HG03460 (cell line): ENCODE measurements around the gene CDC42BPA.
"Not testable (repeated sequence)": the region's sequence is repeated elsewhere in the genome, so short reads cannot be mapped to it uniquely, and the experiment has no call there.

ENCODE experiments used
- ATAC-seq: cut with Tn5 transposase; IDR thresholded peaks from one replicate; pipeline ENCODE4 v1.9.1; 2021; ENCODE audit not compliant: unreplicated experiment

CDC42BPA gene

DNA sequence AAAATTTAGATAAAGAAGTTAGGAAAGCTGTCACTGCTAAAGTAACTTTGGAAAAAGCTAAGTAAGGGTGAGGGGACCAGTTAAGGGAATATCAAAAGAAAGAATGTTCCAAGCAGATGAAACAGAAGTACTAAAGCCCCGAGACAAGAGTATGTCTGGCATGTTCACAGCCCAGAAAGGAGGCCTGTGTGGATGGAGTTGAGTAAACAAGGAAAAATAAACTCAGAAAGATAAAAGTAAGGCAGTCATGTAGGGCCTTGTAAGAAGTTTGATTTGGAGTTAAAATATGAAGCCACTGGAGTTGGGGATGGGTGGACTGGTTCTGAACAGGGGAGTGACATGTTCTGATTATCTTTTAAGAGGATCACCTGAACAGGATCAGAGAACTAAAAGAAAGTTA, 177.9 kb downstream of the CDC42BPA start:
- ATAC-seq, result no peak

DNA sequence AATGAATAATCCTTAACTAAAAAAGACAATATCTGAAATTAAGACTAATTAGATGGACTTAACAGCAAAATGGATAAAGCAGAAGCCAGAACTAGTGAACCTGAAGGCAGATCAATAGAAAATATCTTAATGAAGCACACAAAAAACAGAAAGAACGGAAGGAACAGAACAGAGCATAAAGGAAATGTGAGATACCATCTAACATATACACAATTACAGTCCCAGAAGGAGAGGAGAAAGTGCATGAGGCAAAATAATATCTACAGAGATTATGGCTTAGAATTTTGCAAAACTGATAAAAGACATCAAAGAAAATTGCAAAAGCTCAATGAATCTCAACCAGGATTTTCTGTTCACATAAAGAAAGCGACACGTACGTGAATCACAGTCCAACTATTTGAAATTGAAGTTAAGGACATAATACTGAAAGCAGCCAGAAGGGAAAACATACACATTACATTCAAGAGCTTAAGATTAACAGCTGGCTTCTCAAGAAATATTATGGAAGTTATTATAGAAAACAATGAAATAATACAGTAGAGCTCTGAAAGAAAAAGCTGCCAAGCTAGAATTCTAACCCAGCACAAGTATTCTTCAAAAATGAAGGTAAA, 182.0 kb downstream of the CDC42BPA start:
- no peak for ATAC-seq

DNA sequence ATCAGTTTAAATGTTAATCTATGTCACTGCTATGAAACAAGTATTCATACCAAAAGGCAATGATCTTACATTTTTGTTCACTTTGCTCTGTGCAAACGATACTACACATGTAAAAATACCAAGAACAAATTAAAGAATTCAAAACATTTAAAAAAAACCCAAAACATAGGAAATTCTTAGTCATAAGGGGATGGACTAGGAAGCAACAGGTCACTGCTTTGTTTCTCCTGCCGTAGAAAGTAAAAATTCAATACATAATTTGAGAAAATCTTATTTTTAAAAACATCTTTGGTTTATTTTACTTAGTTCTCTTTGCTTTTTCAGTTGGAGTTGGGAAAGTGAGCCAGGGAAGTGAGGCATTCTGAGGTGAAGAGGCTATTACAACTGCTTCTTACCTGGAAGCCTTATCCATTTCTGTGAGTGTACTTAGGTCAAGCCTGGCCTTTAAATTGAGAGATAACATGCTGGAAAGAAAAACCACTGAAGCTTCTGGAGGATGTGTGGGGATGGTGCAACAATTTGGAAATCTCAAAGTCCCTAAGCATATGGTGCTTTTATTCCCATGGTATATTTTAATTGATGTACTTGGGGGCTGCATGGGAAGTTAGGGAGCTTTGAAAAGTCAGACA, 183.5 kb downstream of the CDC42BPA start:
- ATAC-seq, result no peak

DNA sequence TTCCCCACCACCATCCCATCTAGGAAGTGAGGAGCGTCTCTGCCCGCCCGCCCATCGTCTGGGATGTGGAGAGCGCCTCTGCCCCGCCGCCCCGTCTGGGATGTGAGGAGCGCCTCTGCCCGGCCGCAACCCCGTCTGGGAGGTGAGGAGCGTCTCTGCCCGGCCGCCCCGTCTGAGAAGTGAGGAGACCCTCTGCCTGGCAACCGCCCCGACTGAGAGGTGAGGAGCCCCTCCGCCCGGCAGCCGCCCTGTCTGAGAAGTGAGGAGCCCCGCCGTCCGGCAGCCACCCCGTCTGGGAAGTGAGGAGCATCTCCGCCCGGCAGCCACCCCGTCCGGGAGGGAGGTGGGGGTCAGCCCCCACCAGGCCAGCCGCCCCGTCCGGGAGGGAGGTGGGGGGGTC, 185.6 kb downstream of the CDC42BPA start:
- ATAC-seq, result not testable (repeated sequence)

GRCh38 chr1:227131193-227131592, 187.1 kb downstream of the CDC42BPA start:
- no peak for ATAC-seq

DNA sequence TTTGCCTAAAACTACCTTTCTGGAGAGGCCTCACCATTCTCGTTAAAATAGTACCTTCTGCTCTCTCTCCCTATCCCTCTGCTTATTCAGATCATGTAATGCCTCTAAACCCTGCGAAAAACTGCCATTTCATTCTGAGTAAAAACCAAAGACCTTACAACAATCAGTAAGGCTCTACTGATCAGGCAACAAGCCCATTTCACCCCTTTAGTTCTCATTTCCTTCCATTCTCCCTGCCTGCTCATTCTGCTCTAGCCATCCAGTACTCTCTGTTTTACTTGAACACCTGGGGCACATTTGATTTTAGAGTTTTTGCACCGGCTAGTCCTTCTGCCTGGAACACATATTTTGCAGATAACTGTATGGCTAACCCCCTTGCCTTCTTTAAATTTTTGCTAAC, 190.4 kb downstream of the CDC42BPA start:
- ATAC-seq, result no peak

- ATAC-seq, result no peak
Observed at GRCh38 chr1:227125929-227126545, 192.3 kb downstream of the CDC42BPA start.

- ATAC-seq, result no peak
Observed at GRCh38 chr1:227124473-227124872, 193.8 kb downstream of the CDC42BPA start.

DNA sequence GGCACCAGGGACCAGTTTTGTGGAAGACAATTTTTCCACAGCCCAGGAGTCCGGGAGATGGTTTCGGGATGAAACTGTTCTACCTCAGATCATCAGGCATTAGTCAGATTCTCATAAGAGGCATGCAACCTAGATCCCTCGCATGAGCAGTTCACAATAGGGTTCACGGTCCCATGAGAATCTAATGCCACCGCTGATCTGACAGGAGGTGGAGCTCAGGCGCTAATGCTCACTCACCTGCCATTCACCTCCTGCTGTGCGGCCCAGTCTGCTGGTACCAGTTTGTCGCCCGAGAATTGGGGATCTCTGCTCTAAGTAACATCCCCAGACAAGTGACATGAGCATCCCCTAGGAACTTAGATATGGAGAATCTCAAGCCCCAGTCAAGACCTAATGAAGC, 197.5 kb downstream of the CDC42BPA start:
- no peak for ATAC-seq

GRCh38 chr1:227112538-227112937, 205.8 kb downstream of the CDC42BPA start:
- ATAC-seq, result no peak

DNA sequence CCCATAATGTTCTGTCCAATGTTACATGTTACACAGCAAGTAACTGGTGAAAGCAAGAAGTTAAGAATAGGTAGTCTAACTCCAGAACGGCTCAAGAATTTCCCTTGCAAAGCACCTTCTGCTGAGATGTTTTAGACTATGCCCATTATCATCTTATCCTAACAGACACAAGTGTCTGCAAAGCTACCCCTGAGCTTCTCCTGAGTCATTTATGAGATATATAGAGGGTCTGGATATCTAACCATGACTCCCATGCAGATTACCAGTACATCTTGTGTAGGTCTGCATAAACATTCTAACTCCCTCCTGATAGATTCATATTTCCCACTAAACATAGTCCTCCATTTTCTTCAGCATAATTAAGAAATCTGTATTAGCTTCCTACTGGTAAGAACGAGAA, 206.5 kb downstream of the CDC42BPA start:
- ATAC-seq, result no peak

GRCh38 chr1:227105291-227105690, 213.0 kb downstream of the CDC42BPA start:
- ATAC-seq, result not testable (repeated sequence)

DNA sequence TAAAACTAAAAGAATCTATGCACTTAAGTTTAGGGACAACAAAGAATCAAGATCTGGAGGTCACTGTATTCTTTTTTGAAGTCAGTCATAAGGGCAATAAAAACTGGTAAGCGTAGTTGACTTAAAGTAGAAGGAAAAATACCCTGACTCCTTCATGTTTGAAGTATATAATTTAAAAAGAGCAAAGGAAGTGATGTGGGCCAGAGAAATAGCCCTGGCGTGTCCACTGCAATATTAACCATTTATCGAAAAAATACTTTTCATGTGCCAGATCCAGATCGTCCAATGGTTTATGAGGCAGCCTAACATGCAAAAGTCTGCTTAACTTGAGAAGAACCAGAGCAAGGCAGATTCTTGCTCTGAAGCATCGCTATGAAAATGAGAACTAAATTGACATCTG, 216.2 kb downstream of the CDC42BPA start:
- ATAC-seq, result no peak

DNA sequence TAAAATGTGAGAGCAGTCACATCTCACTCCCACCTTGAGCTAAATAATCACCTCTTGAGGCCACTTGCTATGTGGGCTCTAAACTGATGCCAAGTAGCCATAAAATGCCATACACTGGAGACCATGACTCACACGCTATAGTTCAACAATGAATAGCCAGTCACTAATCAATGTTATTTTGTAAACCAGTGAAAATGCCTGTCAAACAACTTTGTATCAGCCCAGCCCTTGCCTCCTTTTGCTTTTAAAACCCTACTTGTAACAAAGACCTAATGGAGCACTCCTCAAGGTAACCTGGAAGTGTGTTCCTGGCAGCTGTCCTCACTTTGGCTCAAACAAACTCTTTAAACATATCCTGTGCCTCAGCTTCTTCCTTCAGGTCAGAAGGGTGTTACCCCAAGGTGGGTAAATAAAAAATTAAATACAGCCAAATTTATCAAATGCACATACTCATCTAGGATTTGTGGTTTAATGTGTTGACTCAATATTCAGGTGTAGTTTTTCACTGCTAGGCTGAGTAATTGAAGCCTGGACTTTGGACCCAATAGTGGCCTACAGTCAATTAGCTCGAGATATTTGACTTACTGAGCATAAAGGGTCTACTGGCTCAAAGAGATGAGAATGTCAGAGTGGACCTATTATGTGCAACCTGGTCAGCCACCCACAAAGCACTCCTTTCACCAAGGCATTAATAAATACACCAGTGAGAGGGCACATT, 223.9 kb downstream of the CDC42BPA start:
- ATAC-seq, result no peak

DNA sequence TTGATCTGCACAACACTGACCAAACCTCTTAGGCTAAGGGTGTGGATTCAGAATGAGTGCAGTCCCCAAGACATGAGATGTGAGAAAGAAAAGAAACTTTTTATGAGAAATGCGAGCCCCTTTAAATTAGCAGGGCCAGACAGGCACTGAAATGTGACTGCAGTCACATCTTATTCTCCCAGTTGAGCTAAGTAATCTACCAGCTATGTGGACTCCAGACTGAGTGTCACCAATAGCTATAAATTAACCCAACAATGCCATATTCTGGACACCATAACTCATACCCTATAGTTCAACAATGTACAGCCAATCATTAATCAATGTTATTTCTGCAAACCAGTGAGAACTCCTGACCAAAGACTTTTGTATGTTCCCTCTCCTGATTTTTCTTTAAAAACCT, 225.0 kb downstream of the CDC42BPA start:
- ATAC-seq, result no peak

- no peak for ATAC-seq
Observed at GRCh38 chr1:227092069-227092468, 226.2 kb downstream of the CDC42BPA start.

DNA sequence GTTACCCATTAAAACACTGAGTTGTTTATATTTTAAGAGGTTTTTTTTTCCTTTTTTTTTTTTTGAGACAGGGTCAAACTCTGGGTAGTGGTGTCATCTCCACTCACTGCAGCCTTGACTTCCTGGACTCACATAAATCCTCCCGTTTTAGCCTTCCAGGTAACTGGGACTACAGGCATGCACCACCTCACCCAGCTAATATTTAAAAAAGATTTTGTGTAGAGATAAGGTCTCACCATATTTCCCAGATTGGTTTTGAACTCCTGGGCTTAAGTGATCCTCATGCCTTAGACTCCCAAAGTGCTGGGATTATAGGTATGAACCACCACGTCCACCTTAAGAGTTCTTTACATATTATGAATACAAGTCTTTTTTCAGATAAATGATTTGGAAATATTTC, 231.7 kb downstream of the CDC42BPA start:
- ATAC-seq, result no peak

GRCh38 chr1:227082999-227083746, 235.1 kb downstream of the CDC42BPA start:
- ATAC-seq, result no peak

GRCh38 chr1:227077783-227078182, 240.5 kb downstream of the CDC42BPA start:
- ATAC-seq, result no peak

DNA sequence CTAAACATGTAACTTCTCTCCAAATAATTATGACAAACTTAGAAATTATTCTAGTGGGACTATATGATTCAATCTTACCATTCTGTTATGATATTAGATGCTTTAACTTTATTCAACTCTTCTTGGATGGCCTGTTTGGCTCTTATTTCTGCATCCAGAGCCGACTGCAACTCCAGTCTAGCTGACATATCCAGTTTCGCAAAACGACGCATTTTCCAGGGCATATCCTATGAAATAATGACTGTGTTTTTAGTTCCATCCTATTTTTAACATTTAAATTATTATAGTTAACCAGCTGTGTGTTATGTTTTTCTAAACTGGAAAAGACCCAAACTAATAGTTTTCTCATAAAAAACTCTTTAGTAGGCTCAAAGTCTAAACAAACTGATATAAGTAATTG, 244.5 kb downstream of the CDC42BPA start:
- ATAC-seq, result no peak

DNA sequence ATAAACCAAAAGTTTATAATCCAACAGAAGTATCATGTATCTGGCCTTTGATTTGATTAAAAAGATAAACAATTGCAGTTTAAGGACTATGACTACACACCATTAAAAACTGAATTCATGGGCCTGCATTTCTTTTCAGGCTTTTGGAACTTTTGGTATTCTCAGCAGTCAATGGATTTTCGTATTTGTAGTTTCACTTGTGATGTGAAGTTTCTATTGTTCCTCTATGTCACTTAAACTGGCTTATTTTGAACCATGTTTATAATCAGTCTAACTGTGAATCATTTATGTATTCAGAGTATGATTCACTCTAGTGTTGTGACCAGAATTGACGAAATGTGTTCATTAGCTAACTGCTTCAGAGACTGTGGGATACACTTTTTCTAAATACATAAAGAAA, 245.3 kb downstream of the CDC42BPA start:
- no peak for ATAC-seq
